ENCODE measurements around the gene MRPL51.

GRCh38 chr12:6524648-6525047 is 31.6 kb upstream of the MRPL51 start:
- TF ChIP-seq CTCF (conservative IDR thresholded peaks at IDR 0.05 in 1 of 2, IDR thresholded peaks at IDR 0.05 in 1 of 2; ENCODE audit: extremely low read depth in 1 of 2, insufficient read depth in 1 of 2, low read depth in 1 of 2, low read length in 2 of 2) (no peak), EZH2 (IDR thresholded peaks at IDR 0.05; ENCODE audit: borderline replicate concordance, low read length) (no peak)
